ENCODE measurements around the gene CCL26. TPM values are rescaled to one million over a fixed set of nuclear protein-coding genes. Genes with fewer than 3 reads are reported as not detected.

The CCL26 gene
- total RNA-seq, 1 donor from 2014 or later = not detected

DNA sequence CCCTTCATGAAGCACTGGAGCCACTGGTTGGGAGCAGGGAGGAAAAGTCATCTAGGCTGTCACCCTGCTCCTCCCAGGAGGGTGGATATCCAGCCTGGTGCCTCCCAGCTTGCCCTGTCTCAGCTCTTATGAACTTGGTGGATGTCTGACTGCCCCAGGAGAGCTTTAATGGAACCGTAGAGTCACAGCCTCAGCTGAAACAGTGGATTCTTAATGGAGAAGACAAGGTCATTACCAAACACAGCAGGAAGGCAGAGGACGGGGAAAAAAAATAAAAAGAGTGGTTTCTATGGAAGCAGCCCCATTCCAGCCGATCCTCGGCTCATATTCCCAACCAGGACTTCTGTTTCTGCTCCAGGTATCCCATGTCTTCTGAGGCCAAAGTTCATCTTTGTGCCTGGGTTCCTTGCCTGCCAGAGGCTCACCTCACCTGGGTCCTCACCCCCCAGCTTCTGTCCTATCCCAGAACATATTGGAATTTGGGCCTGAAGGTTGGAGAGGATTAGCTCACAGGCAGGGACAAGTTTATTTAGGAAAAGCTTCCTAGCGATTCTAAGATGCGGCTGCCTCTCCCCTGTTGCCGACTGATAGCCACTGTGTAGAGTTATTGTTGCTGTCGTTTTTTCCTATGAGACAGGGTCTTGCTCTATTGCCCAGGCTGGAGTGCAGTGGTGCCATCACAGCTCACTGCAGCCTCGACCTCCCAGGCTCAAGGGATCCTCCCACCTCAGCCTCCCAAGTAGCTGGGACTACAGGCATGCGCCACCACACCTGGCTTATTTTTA is 15.6 kb downstream of the CCL26 start:
- H3K27ac ChIP-seq = no peak overlapping the region
- H3K27me3 ChIP-seq = no peaks in the 10 kb centered on the region
- H3K4me3 ChIP-seq = no peak overlapping the region
- TF ChIP-seq, protein P1, sequence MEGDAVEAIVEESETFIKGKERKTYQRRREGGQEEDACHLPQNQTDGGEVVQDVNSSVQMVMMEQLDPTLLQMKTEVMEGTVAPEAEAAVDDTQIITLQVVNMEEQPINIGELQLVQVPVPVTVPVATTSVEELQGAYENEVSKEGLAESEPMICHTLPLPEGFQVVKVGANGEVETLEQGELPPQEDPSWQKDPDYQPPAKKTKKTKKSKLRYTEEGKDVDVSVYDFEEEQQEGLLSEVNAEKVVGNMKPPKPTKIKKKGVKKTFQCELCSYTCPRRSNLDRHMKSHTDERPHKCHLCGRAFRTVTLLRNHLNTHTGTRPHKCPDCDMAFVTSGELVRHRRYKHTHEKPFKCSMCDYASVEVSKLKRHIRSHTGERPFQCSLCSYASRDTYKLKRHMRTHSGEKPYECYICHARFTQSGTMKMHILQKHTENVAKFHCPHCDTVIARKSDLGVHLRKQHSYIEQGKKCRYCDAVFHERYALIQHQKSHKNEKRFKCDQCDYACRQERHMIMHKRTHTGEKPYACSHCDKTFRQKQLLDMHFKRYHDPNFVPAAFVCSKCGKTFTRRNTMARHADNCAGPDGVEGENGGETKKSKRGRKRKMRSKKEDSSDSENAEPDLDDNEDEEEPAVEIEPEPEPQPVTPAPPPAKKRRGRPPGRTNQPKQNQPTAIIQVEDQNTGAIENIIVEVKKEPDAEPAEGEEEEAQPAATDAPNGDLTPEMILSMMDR (IDR thresholded peaks at IDR 0.05) = no peak
- H3K9me3 ChIP-seq = no peaks in the 10 kb centered on the region
- no peak for DNase-seq (ENCODE audit: low spot score in 2 of 2)
- H3K4me1 ChIP-seq = no peaks in the 10 kb centered on the region
- H3K36me3 ChIP-seq = no peaks in the 10 kb centered on the region
- intact Hi-C loops (cut with DNase I) = loop anchor here (10.0 kb wide), 1 partner anchor 62 kb away; no protein-coding TSS in a partner anchor

DNA sequence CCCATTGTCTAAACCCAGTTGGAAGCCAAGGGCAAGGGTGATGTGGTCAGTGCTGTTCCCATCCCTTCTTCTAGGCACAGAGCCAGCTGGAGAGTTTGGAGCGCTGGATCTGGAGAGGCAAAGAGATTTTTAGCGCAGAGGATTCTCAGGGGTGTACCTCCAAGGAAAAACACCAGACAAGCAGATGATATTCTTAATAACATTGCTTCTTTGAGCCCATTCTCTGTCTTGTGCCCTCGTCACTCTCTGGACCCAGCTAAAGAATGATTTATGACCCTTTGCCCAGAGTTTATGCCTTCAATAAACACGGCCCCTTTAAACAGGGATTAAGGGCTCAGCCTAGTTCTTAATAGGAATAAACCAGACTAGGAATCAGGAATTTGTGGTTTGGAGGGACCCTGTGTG is 28.6 kb downstream of the CCL26 start:
- no peak overlapping the region for H3K4me3 ChIP-seq
- H3K27me3 ChIP-seq = no peaks in the 10 kb centered on the region
- no peaks in the 10 kb centered on the region for H3K9me3 ChIP-seq
- no peak overlapping the region for H3K27ac ChIP-seq
- H3K4me1 ChIP-seq = no peaks in the 10 kb centered on the region
- TF ChIP-seq, protein P1 (IDR thresholded peaks at IDR 0.05) = no peak
- no peaks in the 10 kb centered on the region for H3K36me3 ChIP-seq
- intact Hi-C loops (cut with DNase I) = no loop called here
- no peak for DNase-seq (ENCODE audit: low spot score in 2 of 2)

DNA sequence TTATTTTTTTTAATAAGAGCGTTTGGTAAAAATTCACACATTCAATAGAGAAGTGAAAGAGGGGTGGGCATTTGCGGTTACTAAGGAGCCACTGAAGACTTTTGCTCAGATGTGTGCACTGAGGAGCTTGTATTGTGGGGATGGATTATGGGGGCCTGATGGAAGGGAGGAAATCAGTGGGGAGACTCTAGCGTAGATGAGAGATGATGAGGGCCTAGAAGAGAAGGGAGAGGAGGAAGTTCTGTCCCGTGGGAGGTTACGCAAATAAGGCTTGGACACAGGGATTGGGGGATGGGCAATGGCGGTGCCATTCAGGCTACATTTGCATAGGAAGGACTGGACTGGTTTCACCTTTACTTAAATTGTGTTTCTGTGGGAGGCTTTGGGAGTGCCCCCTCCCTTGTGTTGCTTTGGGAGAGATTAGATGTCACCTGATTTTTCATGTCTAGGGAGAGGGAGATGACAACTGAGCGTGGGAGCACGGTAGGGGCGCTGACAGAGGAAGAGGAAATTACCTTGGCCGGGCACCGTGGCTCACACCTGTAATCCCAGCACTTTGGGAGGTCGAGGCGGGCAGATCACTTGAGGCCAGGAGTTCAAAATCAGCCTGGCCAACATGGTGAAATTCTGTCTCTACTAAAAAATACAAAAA is 31.0 kb downstream of the CCL26 start:
- TF ChIP-seq, protein P1 (IDR thresholded peaks at IDR 0.05) = no peak
- no peak for DNase-seq (ENCODE audit: low spot score in 2 of 2)
- H3K27ac ChIP-seq = no peak overlapping the region

DNA sequence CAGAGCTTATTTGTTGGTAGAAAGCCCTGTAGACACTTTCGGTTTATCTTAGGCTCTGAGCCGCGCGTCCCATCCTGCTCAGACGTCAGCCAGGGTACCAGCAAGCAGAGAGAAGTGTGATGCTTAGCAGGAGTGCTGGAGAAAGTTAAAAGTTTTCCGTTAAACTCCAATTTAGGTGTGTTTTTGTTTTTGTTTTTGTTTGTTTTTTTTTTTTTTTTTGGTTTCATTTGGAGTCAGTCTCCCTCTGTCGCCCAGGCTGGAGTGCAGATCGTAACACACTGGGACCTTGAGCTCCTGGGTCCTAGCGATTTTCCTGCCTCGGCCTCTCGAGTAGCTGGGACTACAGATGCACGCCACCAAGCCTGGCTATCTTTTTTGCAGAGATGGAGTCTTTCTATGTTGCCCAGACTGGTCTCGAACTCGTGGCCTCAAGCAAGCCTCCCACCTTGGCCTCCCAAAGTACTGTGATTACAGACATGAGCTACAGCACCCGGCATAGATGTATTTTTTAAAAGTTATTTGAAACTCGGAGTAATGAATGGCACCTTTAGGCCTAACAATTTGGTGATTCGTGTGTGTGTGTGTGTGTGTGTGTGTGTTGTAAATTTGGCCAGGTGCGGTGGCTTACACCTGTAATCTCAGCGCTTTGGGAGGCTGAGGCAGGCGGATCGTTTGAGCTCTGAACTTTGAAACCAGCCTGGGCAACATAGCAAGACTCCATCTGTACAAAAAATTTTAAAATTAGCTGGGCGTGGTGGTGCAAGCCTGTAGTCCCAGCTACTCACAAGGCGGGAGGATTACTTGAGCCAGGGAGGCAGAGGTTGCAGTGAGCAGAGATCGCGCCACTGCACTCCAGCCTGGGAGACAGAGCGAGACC is 32.0 kb downstream of the CCL26 start:
- no peaks in the 10 kb centered on the region for H3K9me3 ChIP-seq
- TF ChIP-seq, protein P1 (IDR thresholded peaks at IDR 0.05) = no peak
- peak overlapping the region; percentile 79 to 81 for H3K4me3 ChIP-seq
- peaks cover 0 to 18% of the 10 kb centered on the region in 2 donors for H3K4me1 ChIP-seq
- DNase-seq (ENCODE audit: low spot score in 2 of 2) = no peak
- H3K27ac ChIP-seq = peak overlapping the region; percentile 23 to 77
- intact Hi-C loops (cut with DNase I) = loop anchor here (1.0 to 5.0 kb wide), 4 partner anchors 28 to 137 kb away; partner anchors contain the start of gene RHBDD2
- H3K27me3 ChIP-seq = no peaks in the 10 kb centered on the region
- H3K36me3 ChIP-seq = no peaks in the 10 kb centered on the region

More for the DNA sequence above, 31.0 kb downstream of the CCL26 start:
- Histone ChIP-seq H3K4me1 (peaks cover 0 to 15% of the 10 kb centered on the region in 2 donors), H3K4me3 (no peak overlapping the region), H3K27me3 (no peaks in the 10 kb centered on the region), H3K9me3 (no peaks in the 10 kb centered on the region), H3K36me3 (no peaks in the 10 kb centered on the region)
- intact Hi-C loops (cut with DNase I) = no loop called here
